Common myeloid progenitor, CD34-positive (primary cell): ENCODE measurements around the gene WBP1.
"Not testable (repeated sequence)": the region's sequence is repeated elsewhere in the genome, so short reads cannot be mapped to it uniquely, and the experiment has no call there.

Source experiments
- CTCF ChIA-PET: fragments of 350-600 bp; sonication (Branson Sonifier 250); formaldehyde crosslinking; loops from one replicate; lab custom pipeline; 2021; ENCODE audit warnings: antibody characterized with exemption; lab: Charles Lee
- POLR2A ChIA-PET: fragments of 350-600 bp; sonication (Branson Sonifier 250); formaldehyde crosslinking; loops from one replicate; lab custom pipeline; 2021; ENCODE audit warnings: antibody characterized with exemption; lab: Charles Lee
- DNase-seq, 3 donors: peaks; one replicate each; pipeline versions ENCODE4 v3.0.0 to v3.0.0-alpha.2; 2013
- H3K27ac ChIP-seq, 2 experiments: 1 replicate in 1 of 2; 2 replicates in 1 of 2; pipeline ENCODE4 v1.7.0; 2013; ENCODE audit warnings: inconsistent platforms in 2 of 2, low read length in 2 of 2, mild to moderate bottlenecking in 2 of 2, low read depth in 1 of 2, moderate library complexity in 1 of 2; ENCODE audit not compliant: severe bottlenecking in 2 of 2, insufficient read depth in 1 of 2, poor library complexity in 1 of 2
- H3K27me3 ChIP-seq, 5 experiments: replicated peaks in 2 of 5; 1 replicate in 3 of 5; 2 replicates in 2 of 5; pipeline versions ENCODE4 v1.6.1 to v1.7.0; 2013; ENCODE audit warnings: low read length in 4 of 5, mild to moderate bottlenecking in 2 of 5, moderate library complexity in 2 of 5, inconsistent platforms in 1 of 5; ENCODE audit not compliant: insufficient read depth in 5 of 5, control insufficient read depth in 4 of 5
- H3K36me3 ChIP-seq, 4 experiments: 1 replicate in 2 of 4; 2 replicates in 2 of 4; pipeline versions ENCODE4 v1.6.1 to v1.7.0; 2013; ENCODE audit warnings: low read length in 3 of 4, control low read depth in 1 of 4, mild to moderate bottlenecking in 1 of 4; ENCODE audit not compliant: control insufficient read depth in 4 of 4, insufficient read depth in 4 of 4
- H3K4me1 ChIP-seq, 4 experiments: 1 replicate in 3 of 4; 2 replicates in 1 of 4; pipeline versions ENCODE4 v1.6.1 to v1.7.1; 2013; ENCODE audit warnings: low read length in 3 of 4, mild to moderate bottlenecking in 3 of 4, control low read depth in 1 of 4, inconsistent platforms in 1 of 4, moderate library complexity in 1 of 4; ENCODE audit not compliant: control insufficient read depth in 4 of 4, insufficient read depth in 4 of 4; ENCODE audit errors: control extremely low read depth in 1 of 4
- H3K4me3 ChIP-seq, 7 experiments: 1 replicate in 4 of 7; 2 replicates in 3 of 7; pipeline versions ENCODE4 v1.5.1 to v1.7.0; 2013; ENCODE audit warnings: mild to moderate bottlenecking in 7 of 7, low read length in 6 of 7, moderate library complexity in 6 of 7, inconsistent platforms in 2 of 7, low read depth in 2 of 7, control low read depth in 1 of 7; ENCODE audit not compliant: insufficient read depth in 4 of 7, control insufficient read depth in 1 of 7; ENCODE audit errors: extremely low read depth in 1 of 7
- H3K9me3 ChIP-seq, 5 experiments: 1 replicate in 4 of 5; 2 replicates in 1 of 5; pipeline versions ENCODE4 v1.6.1 to v1.7.1; 2013; ENCODE audit warnings: low read length in 4 of 5, mild to moderate bottlenecking in 2 of 5, inconsistent platforms in 1 of 5, low read depth in 1 of 5, moderate library complexity in 1 of 5; ENCODE audit not compliant: control insufficient read depth in 4 of 5, insufficient read depth in 2 of 5; ENCODE audit errors: control extremely low read depth in 1 of 5
- WGBS: methylation state at CpG from one replicate; pipeline ENCODE4 v1.1.5; 2013; ENCODE audit not compliant: insufficient coverage; 5-methylcytosine and 5-hydroxymethylcytosine counted together

WBP1 gene

DNA sequence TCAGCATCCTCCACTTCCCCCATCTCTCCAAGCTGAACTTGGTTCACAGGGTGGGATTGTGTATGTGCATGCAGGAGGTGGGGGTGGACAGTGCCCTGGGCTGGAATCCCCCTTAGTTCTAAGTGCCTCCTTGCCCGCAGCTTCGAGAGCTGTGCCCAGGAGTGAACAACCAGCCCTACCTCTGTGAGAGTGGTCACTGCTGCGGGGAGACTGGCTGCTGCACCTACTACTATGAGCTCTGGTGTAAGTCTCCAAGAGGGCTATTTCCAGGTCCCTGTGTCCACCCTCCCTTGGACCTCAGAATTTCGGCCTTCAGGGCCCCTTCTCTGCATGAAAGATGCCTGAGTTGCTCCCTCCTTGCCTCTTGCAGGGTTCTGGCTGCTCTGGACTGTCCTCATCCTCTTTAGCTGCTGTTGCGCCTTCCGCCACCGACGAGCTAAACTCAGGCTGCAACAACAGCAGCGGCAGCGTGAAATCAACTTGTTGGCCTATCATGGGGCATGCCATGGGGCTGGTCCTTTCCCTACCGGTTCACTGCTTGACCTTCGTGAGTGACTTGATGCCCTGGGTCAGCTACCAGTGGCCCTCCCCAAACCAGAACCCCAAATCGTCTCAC lies 1.4 kb downstream of the WBP1 start:
- H3K27ac ChIP-seq, H3K9me3 ChIP-seq, H3K27me3 ChIP-seq, DNase-seq: not testable (repeated sequence)
- ChIA-PET CTCF (interaction anchor here (0.8 to 8.2 kb wide), 6 partner anchors 8 to 129 kb away, joined by 3 to 59 read pairs (median 6); partner anchors contain the start of genes CCDC142, MRPL53 and TTC31), POLR2A (interaction anchor here (0.6 to 2.9 kb wide), 2 partner anchors 13 to 21 kb away, joined by 3 to 12 read pairs; partner anchors contain the start of gene MRPL53)
- H3K36me3 ChIP-seq = peaks cover 4 to 30% (median 19%) of the 10 kb centered on the region in 4 experiments
- WGBS = 94% methylated on average over 12 of the region's 13 CpGs
- peak overlapping the region in 5 of 7 experiments; percentile 28 to 98 (median 84) for H3K4me3 ChIP-seq
- H3K4me1 ChIP-seq = peaks cover 6 to 49% (median 36%) of the 10 kb centered on the region in 4 experiments

DNA sequence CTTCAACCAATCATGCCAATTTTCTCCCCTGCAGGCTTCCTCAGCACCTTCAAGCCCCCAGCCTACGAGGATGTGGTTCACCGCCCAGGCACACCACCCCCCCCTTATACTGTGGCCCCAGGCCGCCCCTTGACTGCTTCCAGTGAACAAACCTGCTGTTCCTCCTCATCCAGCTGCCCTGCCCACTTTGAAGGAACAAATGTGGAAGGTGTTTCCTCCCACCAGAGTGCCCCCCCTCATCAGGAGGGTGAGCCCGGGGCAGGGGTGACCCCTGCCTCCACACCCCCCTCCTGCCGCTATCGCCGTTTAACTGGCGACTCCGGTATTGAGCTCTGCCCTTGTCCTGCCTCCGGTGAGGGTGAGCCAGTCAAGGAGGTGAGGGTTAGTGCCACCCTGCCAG lies 1.9 kb downstream of the WBP1 start:
- no CpG with 5 or more reads among the region's 10 CpGs for WGBS

GRCh38 chr2:74461187-74462053 lies 3.2 kb downstream of the WBP1 start:
- Histone ChIP-seq H3K9me3 (no peaks in the 10 kb centered on the region), H3K4me1 (peaks cover 11 to 40% (median 28%) of the 10 kb centered on the region in 4 experiments), H3K27me3 (no peaks in the 10 kb centered on the region), H3K4me3 (no peak overlapping the region), H3K36me3 (peaks cover 4 to 27% (median 19%) of the 10 kb centered on the region in 4 experiments), H3K27ac (no peak overlapping the region)
- WGBS = 95% methylated on average over 24 of the region's 27 CpGs
- ChIA-PET POLR2A (no interaction called here), CTCF (interaction anchor here (1.0 to 8.2 kb wide), 6 partner anchors 20 to 73 kb away, joined by 3 to 59 read pairs (median 4); partner anchors contain the start of genes CCDC142 and TTC31)
- DNase-seq = peak in 2 of 3 donors; percentile 48 to 49

More for the DNA sequence above, 1.9 kb downstream of the WBP1 start:
- not testable (repeated sequence) for H3K4me3 ChIP-seq, DNase-seq, H3K9me3 ChIP-seq, H3K27me3 ChIP-seq, H3K27ac ChIP-seq
- H3K36me3 ChIP-seq = peaks cover 4 to 30% (median 19%) of the 10 kb centered on the region in 4 experiments
- ChIA-PET POLR2A (interaction anchor here (0.6 kb wide), 1 partner anchor 20 kb away, joined by 3 read pairs; no protein-coding TSS in a partner anchor), CTCF (interaction anchor here (1.0 to 8.2 kb wide), 5 partner anchors 21 to 128 kb away, joined by 3 to 59 read pairs (median 6); partner anchors contain the start of genes CCDC142 and TTC31)
- peaks cover 6 to 47% (median 36%) of the 10 kb centered on the region in 4 experiments for H3K4me1 ChIP-seq

DNA sequence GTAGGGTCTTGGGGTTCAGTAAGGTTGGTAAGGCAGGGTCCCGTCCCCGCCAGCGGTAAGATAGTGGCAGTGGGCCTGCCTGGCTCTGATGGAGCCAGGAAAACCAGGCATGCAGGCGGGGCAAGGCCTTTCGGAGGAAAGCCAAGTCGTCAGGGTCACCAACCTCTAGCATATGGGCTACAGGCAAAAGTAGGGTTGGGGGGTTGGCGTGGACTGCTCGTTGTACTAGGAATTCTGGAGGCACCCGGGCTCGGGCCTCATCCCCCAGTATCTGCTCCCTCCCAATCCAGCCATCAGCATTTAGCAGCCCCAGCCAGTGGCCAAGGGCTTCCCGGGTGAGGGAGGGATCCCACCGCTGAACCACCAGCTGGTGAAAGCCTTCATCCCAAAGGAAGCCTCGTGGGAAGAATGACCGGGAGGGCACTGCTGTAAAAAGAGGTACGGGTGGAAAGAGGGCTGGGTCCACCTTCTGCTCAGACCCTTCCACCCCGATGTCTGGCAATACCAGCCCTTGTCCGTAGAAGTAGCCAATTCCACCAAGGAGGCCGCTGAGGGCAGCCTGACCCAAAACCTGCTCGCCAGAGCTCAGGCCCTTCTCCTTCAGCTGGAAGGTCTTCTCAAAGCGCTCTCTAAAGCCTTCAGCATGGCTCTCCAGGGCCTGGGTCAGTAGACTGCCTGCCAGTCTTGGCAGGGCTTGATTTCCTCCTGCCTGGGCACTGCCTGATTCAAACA lies 4.0 kb downstream of the WBP1 start:
- ChIA-PET POLR2A (no interaction called here), CTCF (interaction anchor here (1.0 to 8.2 kb wide), 6 partner anchors 19 to 73 kb away, joined by 3 to 59 read pairs (median 4); partner anchors contain the start of genes CCDC142 and TTC31)
- H3K9me3 ChIP-seq = no peaks in the 10 kb centered on the region
- H3K4me3 ChIP-seq = no peak overlapping the region
- DNase-seq = no peak
- no peak overlapping the region for H3K27ac ChIP-seq
- WGBS = 97% methylated on average over 16 of the region's 20 CpGs
- H3K4me1 ChIP-seq = peaks cover 5 to 32% (median 20%) of the 10 kb centered on the region in 4 experiments
- H3K27me3 ChIP-seq = no peaks in the 10 kb centered on the region
- H3K36me3 ChIP-seq = peaks cover 4 to 27% (median 19%) of the 10 kb centered on the region in 4 experiments

GRCh38 chr2:74462786-74463105 lies 4.5 kb downstream of the WBP1 start:
- CTCF ChIA-PET = interaction anchor here (1.0 kb wide), 1 partner anchor 73 kb away, joined by 3 read pairs; no protein-coding TSS in a partner anchor
- WGBS = no CpG with 5 or more reads among the region's 4 CpGs
- no peak overlapping the region for H3K4me3 ChIP-seq
- no peak for DNase-seq
- peaks cover 4 to 27% (median 19%) of the 10 kb centered on the region in 4 experiments for H3K36me3 ChIP-seq
- H3K27ac ChIP-seq = no peak overlapping the region
- no peaks in the 10 kb centered on the region for H3K9me3 ChIP-seq
- H3K27me3 ChIP-seq = no peaks in the 10 kb centered on the region
- peaks cover 5 to 27% (median 20%) of the 10 kb centered on the region in 4 experiments for H3K4me1 ChIP-seq
- POLR2A ChIA-PET = no interaction called here

DNA sequence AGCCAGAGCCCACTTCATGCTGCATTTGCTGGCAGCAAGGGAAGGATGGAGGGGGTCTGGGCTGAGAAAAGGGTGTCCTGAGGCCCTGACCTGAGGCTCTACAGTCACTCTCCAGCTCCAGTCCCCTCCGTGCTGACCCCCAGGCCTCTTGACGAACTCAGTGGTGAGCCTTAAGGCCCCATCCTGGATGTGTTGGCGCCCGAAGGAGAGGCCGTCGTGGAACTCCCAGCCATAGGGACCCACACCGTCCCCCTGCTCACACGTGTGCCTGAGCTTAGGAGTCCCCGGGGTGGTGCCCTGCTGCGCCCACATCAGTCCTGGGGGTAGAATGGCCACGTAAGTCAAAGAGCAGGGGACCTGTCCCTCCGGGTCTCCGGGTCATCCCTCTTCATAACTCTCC lies 6.2 kb downstream of the WBP1 start:
- H3K36me3 ChIP-seq = peaks cover 4 to 27% (median 19%) of the 10 kb centered on the region in 4 experiments
- H3K27me3 ChIP-seq = no peaks in the 10 kb centered on the region
- no peaks in the 10 kb centered on the region for H3K9me3 ChIP-seq
- peak overlapping the region; percentile 65 to 85 (median 79) for H3K4me3 ChIP-seq
- ChIA-PET POLR2A (no interaction called here), CTCF (interaction anchor here (0.6 to 2.3 kb wide), 8 partner anchors 10 to 125 kb away, joined by 3 to 7 read pairs (median 3); partner anchors contain the start of gene INO80B)
- peak overlapping the region; percentile 33 to 80 for H3K27ac ChIP-seq
- no peak for DNase-seq
- 13% methylated on average over 12 of the region's 13 CpGs for WGBS
- H3K4me1 ChIP-seq = peaks cover 5 to 16% (median 14%) of the 10 kb centered on the region in 4 experiments
